Measurements from ENCODE around the gene NBPF3.
"Not testable (repeated sequence)": the region's sequence is repeated elsewhere in the genome, so short reads cannot be mapped to it uniquely, and the experiment has no call there.

The NBPF3 gene

GRCh38 chr1:21518774-21519455, 79.0 kb downstream of the NBPF3 start:
- DNase-seq (ENCODE audit: low read depth, low spot score): no peak

- DNase-seq (ENCODE audit: low read depth, low spot score): not testable (repeated sequence)
These were observed 79.6 kb downstream of the NBPF3 start for GRCh38 chr1:21519486-21520070.

- DNase-seq (ENCODE audit: low read depth, low spot score): peak; percentile 37
These were observed 81.2 kb downstream of the NBPF3 start for GRCh38 chr1:21520899-21521716.

- no peak for DNase-seq (ENCODE audit: low read depth, low spot score)
These were observed 81.8 kb downstream of the NBPF3 start for GRCh38 chr1:21521717-21522060.

GRCh38 chr1:21522525-21523038, 82.6 kb downstream of the NBPF3 start:
- no peak for DNase-seq (ENCODE audit: low read depth, low spot score)

GRCh38 chr1:21523297-21523813, 83.4 kb downstream of the NBPF3 start:
- no peak for DNase-seq (ENCODE audit: low read depth, low spot score)

- DNase-seq (ENCODE audit: low read depth, low spot score): no peak
These were observed 84.3 kb downstream of the NBPF3 start for GRCh38 chr1:21524220-21524619.

- no peak for DNase-seq (ENCODE audit: low read depth, low spot score)
These were observed 84.9 kb downstream of the NBPF3 start for GRCh38 chr1:21524686-21525339.

- no peak for DNase-seq (ENCODE audit: low read depth, low spot score)
These were observed 85.4 kb downstream of the NBPF3 start for GRCh38 chr1:21525340-21525717.

- no peak for DNase-seq (ENCODE audit: low read depth, low spot score)
These were observed 86.5 kb downstream of the NBPF3 start for GRCh38 chr1:21526441-21526840.

- no peak for DNase-seq (ENCODE audit: low read depth, low spot score)
These were observed 90.6 kb downstream of the NBPF3 start for GRCh38 chr1:21530368-21531016.

GRCh38 chr1:21531241-21531640, 91.3 kb downstream of the NBPF3 start:
- no peak for DNase-seq (ENCODE audit: low read depth, low spot score)

GRCh38 chr1:21532496-21532895, 92.6 kb downstream of the NBPF3 start:
- no peak for DNase-seq (ENCODE audit: low read depth, low spot score)

GRCh38 chr1:21532992-21533534, 93.1 kb downstream of the NBPF3 start:
- no peak for DNase-seq (ENCODE audit: low read depth, low spot score)

GRCh38 chr1:21534146-21534545, 94.2 kb downstream of the NBPF3 start:
- no peak for DNase-seq (ENCODE audit: low read depth, low spot score)

All from brain pericyte (primary cell).